Stimulated activated naive B cell treated with anti-CD40 and anti-IgM and Interleukin-4, amounts not matched to agents 10 μg/mL and 1 μg/mL and 100 μg/mL, for 72 hours (primary cell): ENCODE results near the gene FLT1.

Experiments used
- ATAC-seq, 2 donors: fragments of 150-1000 bp; cut with Tn5 transposase; replicated peaks; 2 replicates each; pipeline ENCODE4 v1.10.0; 2021; ENCODE audit warnings: moderate library complexity in 1 of 2
- DNase-seq: peaks from one replicate; pipeline ENCODE4 v3.0.0; 2021
- H3K27ac Mint-ChIP-seq: one replicate; pipeline ENCODE4 v1.8.0; 2022; ENCODE audit warnings: mild to moderate bottlenecking, mixed read lengths
- H3K27me3 Mint-ChIP-seq, 2 donors: one replicate each; pipeline ENCODE4 v1.8.0; 2022; ENCODE audit warnings: mixed read lengths in 2 of 2
- H3K36me3 Mint-ChIP-seq, 2 donors: one replicate each; pipeline ENCODE4 v1.8.0; 2022; ENCODE audit warnings: mixed read lengths in 2 of 2, mild to moderate bottlenecking in 1 of 2
- H3K4me1 Mint-ChIP-seq, 2 donors: one replicate each; pipeline ENCODE4 v1.8.0; 2022; ENCODE audit warnings: mixed read lengths in 2 of 2, mild to moderate bottlenecking in 1 of 2
- H3K4me3 Mint-ChIP-seq, 2 donors: one replicate each; pipeline ENCODE4 v1.8.0; 2022; ENCODE audit warnings: mild to moderate bottlenecking in 2 of 2, mixed read lengths in 2 of 2, moderate library complexity in 1 of 2
- H3K9me3 Mint-ChIP-seq, 2 donors: one replicate each; pipeline ENCODE4 v1.8.0; 2022; ENCODE audit warnings: mixed read lengths in 2 of 2, mild to moderate bottlenecking in 1 of 2

The FLT1 gene

GRCh38 chr13:28313579-28313978 is 181.3 kb downstream of the FLT1 start:
- no peak overlapping the region for H3K4me3 Mint-ChIP-seq
- no peak overlapping the region for H3K27ac Mint-ChIP-seq
- ATAC-seq, result peak; percentile 51 to 59
- no peaks in the 10 kb centered on the region for H3K9me3 Mint-ChIP-seq
- no peak for DNase-seq
- peaks cover 5 to 10% of the 10 kb centered on the region in 2 donors for H3K4me1 Mint-ChIP-seq
- H3K27me3 Mint-ChIP-seq, result no peaks in the 10 kb centered on the region
- H3K36me3 Mint-ChIP-seq, result peaks cover 4 to 19% of the 10 kb centered on the region in 2 donors

- no peaks in the 10 kb centered on the region for H3K9me3 Mint-ChIP-seq
- no peak overlapping the region for H3K27ac Mint-ChIP-seq
- no peak for ATAC-seq
- H3K36me3 Mint-ChIP-seq, result peaks cover 10 to 29% of the 10 kb centered on the region in 2 donors
- peaks cover 10 to 13% of the 10 kb centered on the region in 2 donors for H3K4me1 Mint-ChIP-seq
- no peaks in the 10 kb centered on the region for H3K27me3 Mint-ChIP-seq
- no peak overlapping the region for H3K4me3 Mint-ChIP-seq
- no peak for DNase-seq
These were observed 188.6 kb downstream of the FLT1 start for GRCh38 chr13:28306325-28306724.

GRCh38 chr13:28301839-28302238 is 193.1 kb downstream of the FLT1 start:
- Mint-ChIP-seq H3K27me3 (no peaks in the 10 kb centered on the region), H3K36me3 (peaks cover 4 to 17% of the 10 kb centered on the region in 2 donors), H3K9me3 (no peaks in the 10 kb centered on the region), H3K4me3 (no peak overlapping the region), H3K27ac (no peak overlapping the region), H3K4me1 (peaks cover 23 to 24% of the 10 kb centered on the region in 2 donors)
- DNase-seq (no peak), ATAC-seq (peak in 1 of 2 donors; percentile 68)

GRCh38 chr13:28299916-28300315 is 195.0 kb downstream of the FLT1 start:
- Mint-ChIP-seq H3K9me3 (no peaks in the 10 kb centered on the region), H3K27me3 (no peaks in the 10 kb centered on the region), H3K4me3 (no peak overlapping the region), H3K36me3 (peaks cover 14 to 27% of the 10 kb centered on the region in 2 donors), H3K4me1 (peaks cover 24% of the 10 kb centered on the region in 2 donors), H3K27ac (no peak overlapping the region)
- no peak for DNase-seq
- ATAC-seq, result no peak

DNA sequence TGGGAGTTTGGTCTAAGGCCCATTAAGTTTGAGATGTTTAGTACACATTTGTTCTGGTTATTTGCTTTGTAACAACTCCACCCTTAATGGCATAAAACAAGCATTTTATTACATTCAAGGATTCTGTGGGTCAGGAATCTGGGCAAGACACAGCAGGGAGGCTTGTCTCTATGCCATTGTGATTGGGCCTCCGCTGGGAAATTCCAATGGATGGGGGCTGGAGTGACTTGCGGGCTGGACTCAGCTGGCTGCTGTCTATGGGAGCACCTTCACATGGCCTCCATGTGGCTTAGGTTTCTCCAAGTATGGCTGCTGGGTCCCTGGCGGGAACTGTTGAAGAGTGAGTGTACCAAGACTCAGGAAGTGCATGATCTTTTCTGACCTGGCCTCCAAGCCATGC is 197.6 kb downstream of the FLT1 start:
- Mint-ChIP-seq H3K9me3 (no peaks in the 10 kb centered on the region), H3K27ac (peak overlapping the region; percentile 26), H3K4me3 (no peak overlapping the region), H3K36me3 (peaks cover 21 to 23% of the 10 kb centered on the region in 2 donors), H3K4me1 (peaks cover 21% of the 10 kb centered on the region in 2 donors), H3K27me3 (no peaks in the 10 kb centered on the region)
- DNase-seq (no peak), ATAC-seq (no peak)

GRCh38 chr13:28286263-28286662 is 208.7 kb downstream of the FLT1 start:
- DNase-seq (no peak), ATAC-seq (peak; percentile 34 to 41)
- H3K27ac Mint-ChIP-seq, result peak overlapping the region; percentile 39
- H3K4me1 Mint-ChIP-seq, result peaks cover 13 to 16% of the 10 kb centered on the region in 2 donors
- H3K27me3 Mint-ChIP-seq, result no peaks in the 10 kb centered on the region
- H3K4me3 Mint-ChIP-seq, result no peak overlapping the region
- H3K36me3 Mint-ChIP-seq, result peaks cover 31 to 54% of the 10 kb centered on the region in 2 donors
- H3K9me3 Mint-ChIP-seq, result no peaks in the 10 kb centered on the region

DNA sequence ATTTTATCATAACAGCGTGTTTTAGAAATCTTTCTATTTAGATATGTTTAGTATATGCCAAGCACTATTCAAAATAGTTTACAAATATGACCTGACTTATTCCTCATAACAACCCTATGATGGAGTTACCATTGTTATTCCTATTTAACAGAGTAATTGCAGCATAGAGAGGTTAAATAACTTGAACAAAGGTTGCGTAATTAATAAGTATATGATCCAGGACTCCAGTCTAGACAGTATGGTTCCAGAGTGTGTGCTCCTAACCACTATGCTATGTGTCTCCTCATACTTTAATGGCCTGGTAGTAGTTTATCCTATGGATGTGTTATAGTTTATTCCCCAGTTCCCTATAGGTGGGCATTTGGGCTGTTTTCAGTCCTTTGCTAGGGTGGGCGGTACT is 211.3 kb downstream of the FLT1 start:
- Mint-ChIP-seq H3K4me1 (peaks cover 13 to 16% of the 10 kb centered on the region in 2 donors), H3K9me3 (no peaks in the 10 kb centered on the region), H3K27me3 (no peaks in the 10 kb centered on the region), H3K27ac (no peak overlapping the region), H3K36me3 (peaks cover 32 to 58% of the 10 kb centered on the region in 2 donors), H3K4me3 (no peak overlapping the region)
- no peak for DNase-seq
- ATAC-seq, result no peak

- Mint-ChIP-seq H3K27ac (no peak overlapping the region), H3K4me1 (peaks cover 13 to 16% of the 10 kb centered on the region in 2 donors), H3K9me3 (no peaks in the 10 kb centered on the region), H3K4me3 (no peak overlapping the region), H3K27me3 (no peaks in the 10 kb centered on the region), H3K36me3 (peaks cover 29 to 59% of the 10 kb centered on the region in 2 donors)
- DNase-seq (no peak), ATAC-seq (peak; percentile 53)
These were observed 212.5 kb downstream of the FLT1 start for GRCh38 chr13:28282451-28282850.

GRCh38 chr13:28273919-28274318 is 221.0 kb downstream of the FLT1 start:
- Mint-ChIP-seq H3K27ac (no peak overlapping the region), H3K4me3 (no peak overlapping the region), H3K36me3 (peaks cover 14 to 33% of the 10 kb centered on the region in 2 donors), H3K9me3 (no peaks in the 10 kb centered on the region), H3K27me3 (no peaks in the 10 kb centered on the region), H3K4me1 (peaks cover 2 to 3% of the 10 kb centered on the region in 2 donors)
- ATAC-seq, result no peak
- no peak for DNase-seq

DNA sequence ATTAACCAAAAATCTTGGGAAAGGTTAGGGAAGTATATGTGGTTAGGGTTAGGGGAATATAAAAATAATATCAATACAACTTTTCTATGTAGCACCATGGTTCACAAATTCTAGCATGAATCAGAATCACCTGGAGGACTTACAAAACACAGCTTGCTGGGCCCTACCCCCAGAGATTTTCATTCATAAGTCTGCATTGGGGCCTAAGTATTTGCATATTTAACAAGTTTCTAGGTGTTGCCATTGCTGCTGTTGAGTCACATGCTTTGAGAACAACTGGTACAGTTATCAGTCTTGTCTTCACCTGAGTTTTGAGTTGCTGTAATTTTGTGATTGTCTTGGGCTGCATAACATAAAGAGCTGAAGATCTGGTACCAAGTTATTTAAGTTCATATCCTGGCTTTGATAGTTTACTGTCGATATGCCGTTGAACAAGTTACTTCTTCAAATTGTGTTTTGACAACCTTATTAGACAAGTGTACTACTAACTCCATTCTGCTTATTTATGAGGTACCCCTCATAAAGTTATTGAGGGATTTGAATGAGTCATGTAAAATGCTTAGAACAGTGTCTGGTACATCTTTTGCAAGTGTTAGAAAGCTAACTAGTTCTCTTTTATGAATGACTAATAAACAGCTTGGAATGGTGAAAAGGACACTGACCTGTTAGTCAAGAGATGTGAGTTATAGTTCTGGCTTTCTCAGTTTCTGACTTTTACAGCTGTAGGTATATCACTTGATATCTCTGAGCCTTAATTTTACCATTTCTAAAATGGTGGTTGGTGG is 223.7 kb downstream of the FLT1 start:
- Mint-ChIP-seq H3K4me3 (no peak overlapping the region), H3K27ac (no peak overlapping the region), H3K4me1 (peaks cover 5 to 15% of the 10 kb centered on the region in 2 donors), H3K27me3 (no peaks in the 10 kb centered on the region), H3K9me3 (peaks cover 4 to 7% of the 10 kb centered on the region in 2 donors), H3K36me3 (peaks cover 23 to 41% of the 10 kb centered on the region in 2 donors)
- DNase-seq (no peak), ATAC-seq (no peak)

- ATAC-seq (peak; percentile 99), DNase-seq (no peak)
- Mint-ChIP-seq H3K4me1 (peaks cover 5 to 15% of the 10 kb centered on the region in 2 donors), H3K4me3 (no peak overlapping the region), H3K27ac (peak overlapping the region; percentile 43), H3K9me3 (peaks cover 4 to 9% of the 10 kb centered on the region in 2 donors), H3K36me3 (peaks cover 28 to 41% of the 10 kb centered on the region in 2 donors), H3K27me3 (no peaks in the 10 kb centered on the region)
These were observed 226.1 kb downstream of the FLT1 start for GRCh38 chr13:28268800-28269223.

- Mint-ChIP-seq H3K36me3 (peaks cover 35 to 51% of the 10 kb centered on the region in 2 donors), H3K27ac (peak overlapping the region; percentile 56), H3K27me3 (no peaks in the 10 kb centered on the region), H3K4me1 (peaks cover 5 to 15% of the 10 kb centered on the region in 2 donors), H3K4me3 (no peak overlapping the region), H3K9me3 (peaks cover 7 to 15% of the 10 kb centered on the region in 2 donors)
- DNase-seq (no peak), ATAC-seq (no peak)
These were observed 227.4 kb downstream of the FLT1 start for GRCh38 chr13:28267497-28267896.

GRCh38 chr13:28258417-28258816 is 236.5 kb downstream of the FLT1 start:
- H3K27me3 Mint-ChIP-seq, result no peaks in the 10 kb centered on the region
- H3K4me3 Mint-ChIP-seq, result no peak overlapping the region
- H3K27ac Mint-ChIP-seq, result no peak overlapping the region
- H3K36me3 Mint-ChIP-seq, result peaks cover 32 to 39% of the 10 kb centered on the region in 2 donors
- no peak for DNase-seq
- peaks cover 14 to 38% of the 10 kb centered on the region in 2 donors for H3K4me1 Mint-ChIP-seq
- peaks cover 3 to 4% of the 10 kb centered on the region in 2 donors for H3K9me3 Mint-ChIP-seq
- ATAC-seq, result peak in 1 of 2 donors; percentile 29

DNA sequence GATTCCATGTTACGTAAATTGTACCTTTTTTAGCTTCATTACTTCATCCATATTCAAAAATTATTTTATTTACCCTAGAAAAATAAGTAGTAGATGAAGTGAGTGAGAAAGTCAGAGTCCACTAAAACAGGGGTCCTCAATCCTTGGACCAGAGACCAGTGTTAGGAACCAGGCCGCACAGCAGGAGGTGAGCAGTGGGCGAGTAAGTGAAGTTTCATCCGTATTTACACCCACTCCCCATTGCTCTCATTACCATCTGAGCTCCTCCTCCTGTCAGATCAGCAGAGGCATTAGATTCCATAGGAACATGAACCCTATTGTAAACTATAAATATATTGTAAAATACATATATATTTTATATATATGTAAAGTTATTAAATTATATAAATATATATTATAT is 237.6 kb downstream of the FLT1 start:
- Mint-ChIP-seq H3K27me3 (no peaks in the 10 kb centered on the region), H3K4me1 (peaks cover 14 to 41% of the 10 kb centered on the region in 2 donors), H3K27ac (no peak overlapping the region), H3K9me3 (no peaks in the 10 kb centered on the region), H3K4me3 (no peak overlapping the region), H3K36me3 (peaks cover 24 to 32% of the 10 kb centered on the region in 2 donors)
- DNase-seq (no peak), ATAC-seq (no peak)

DNA sequence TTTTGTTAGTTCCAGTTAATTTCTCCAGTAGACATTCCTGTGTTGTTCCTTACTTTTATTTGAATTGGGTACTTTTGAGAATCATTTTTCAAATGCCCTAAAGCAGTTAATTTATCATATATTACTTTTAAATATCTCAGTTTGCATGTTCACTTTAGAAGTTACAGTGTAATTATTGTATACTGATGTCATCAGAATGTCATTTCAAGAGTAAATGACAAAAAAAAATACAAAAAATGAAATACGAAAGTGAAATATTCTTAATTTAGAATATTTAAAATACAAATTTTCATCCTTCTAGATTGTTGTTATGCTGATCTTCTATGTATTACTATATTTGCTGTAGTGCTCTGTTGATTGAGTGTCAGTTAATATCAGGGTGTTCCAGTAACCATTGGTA is 242.4 kb downstream of the FLT1 start:
- DNase-seq, result no peak
- no peak for ATAC-seq
- Mint-ChIP-seq H3K27me3 (no peaks in the 10 kb centered on the region), H3K9me3 (peaks cover 0 to 7% of the 10 kb centered on the region in 2 donors), H3K36me3 (peaks cover 42 to 55% of the 10 kb centered on the region in 2 donors), H3K4me1 (peaks cover 23 to 65% of the 10 kb centered on the region in 2 donors), H3K4me3 (no peak overlapping the region), H3K27ac (no peak overlapping the region)
